Activated T-cell treated with anti-CD3 and anti-CD28 coated beads, Interleukin-2, amount 50 U/mL, for 48 hours (primary cell): ENCODE data around the gene CLPTM1L.

Source experiments
- DNase-seq, 2 experiments: peaks; one replicate each; pipeline ENCODE4 v3.0.0-alpha.2; 2020

CLPTM1L gene

DNA sequence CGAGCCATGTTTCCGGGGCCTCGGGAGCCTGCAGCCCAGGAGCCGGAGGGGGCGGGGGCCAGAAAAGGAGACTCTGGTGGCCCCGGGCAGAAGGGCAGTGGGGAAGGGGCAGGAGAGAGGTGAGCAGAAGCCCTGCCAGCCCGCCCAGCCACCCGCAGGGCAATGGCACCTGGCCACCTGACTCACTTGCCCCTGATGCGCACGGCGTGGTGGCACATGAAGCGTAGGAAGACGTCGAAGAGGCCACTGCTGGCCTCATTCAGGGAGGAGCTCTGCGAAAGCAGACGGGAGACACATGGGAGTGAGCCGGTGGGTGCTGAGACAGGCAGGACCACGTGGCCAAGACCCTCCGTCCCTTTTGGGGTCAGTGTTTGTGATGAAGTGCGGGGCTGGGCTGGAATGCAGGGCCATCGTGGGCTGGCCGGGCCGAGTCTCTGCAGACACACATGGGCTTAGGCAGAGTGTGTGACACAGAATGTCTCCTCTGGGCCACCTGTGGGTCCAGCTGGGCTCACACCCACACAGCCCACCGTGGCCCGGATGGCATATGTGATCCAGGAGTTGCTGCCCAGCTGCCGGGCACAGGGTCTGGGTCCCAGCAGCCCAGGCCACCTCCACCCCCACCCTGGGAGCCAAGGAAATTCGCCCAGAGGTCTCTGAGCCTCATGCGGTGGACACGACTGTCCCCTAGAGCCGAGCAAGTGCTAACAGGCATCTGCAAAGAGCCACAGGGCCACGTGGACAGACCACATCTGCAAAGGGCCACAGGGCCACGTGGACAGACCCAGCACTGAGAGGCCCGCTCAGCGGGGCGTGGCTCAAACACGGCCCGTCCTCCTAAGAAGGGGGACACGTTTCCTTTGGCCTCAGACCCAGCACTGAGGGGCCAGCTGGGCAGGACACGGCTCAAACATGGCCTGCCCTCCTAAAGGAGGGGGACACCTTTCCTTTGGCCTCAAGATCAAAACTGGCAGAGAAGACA, 73.7 kb downstream of the CLPTM1L start:
- DNase-seq = no peak

DNA sequence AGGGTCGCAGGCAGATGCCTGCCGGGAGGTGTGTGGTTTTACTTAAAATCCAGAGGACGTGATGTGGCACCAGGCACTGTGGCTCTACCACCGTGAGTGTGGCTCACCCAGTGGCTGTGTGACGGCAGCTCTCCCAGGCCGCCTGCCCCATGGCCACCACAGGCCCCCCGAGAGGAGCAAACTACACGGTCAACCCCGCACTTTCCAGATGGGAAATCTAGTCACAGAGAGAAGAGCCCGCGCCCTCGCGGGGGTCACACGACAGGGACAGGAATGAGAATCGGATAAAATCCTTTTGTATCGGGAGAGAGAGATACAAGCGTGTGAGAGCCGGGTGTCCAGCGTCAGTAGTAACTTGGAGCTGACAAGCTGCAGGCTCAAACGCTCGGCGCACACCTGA, 74.5 kb downstream of the CLPTM1L start:
- DNase-seq = no peak

DNA sequence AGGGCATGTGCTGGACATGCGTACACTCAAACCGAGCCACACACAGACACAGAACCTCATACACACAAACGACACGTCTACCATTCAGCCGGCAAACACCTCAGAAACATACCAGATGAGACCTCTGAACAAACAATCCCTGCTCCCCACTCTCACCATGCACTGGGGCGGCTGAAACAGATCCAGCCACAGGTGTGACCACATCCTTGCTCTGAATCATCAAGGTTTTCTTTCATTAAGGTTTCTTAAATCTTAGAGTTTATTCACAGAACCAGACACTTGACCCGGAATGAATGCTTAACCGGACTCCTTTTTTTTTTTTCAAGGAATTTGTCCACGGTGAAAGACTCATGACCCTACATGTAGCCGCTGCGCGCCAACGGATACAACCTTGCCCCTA, 76.2 kb downstream of the CLPTM1L start:
- DNase-seq = peak; percentile 47 to 54

DNA sequence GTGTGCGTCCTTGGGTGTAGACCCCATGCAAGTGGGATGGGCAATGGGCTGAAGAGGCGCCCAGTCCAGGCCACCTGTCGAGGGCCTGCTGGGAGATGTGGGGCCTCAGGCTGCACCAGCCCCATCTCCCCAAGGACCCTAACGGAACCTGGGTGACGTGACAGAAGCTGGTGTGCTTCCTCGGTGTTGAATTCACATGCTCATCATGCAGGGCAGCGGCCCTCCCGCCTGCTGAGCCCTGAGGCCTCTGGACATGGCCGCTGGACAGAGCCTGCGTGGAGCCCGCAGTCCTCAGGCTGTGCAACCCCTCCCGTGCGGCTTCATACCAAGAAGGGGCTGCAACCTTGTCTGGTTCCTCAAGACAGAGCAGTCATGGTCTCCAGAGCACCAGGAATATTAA, 76.8 kb downstream of the CLPTM1L start:
- no peak for DNase-seq
